GM12878 (cell line): Measurements from ENCODE around the gene PTH2R. TPM values are rescaled to one million over a fixed set of nuclear protein-coding genes. Genes with fewer than 3 reads are reported as not detected.

Source experiments
- ATAC-seq: fragments of 200-7000 bp; cut with Tn5 transposase; 3 replicates; pipeline ENCODE4 v1.9.1; 2020; ENCODE audit warnings: mild to moderate bottlenecking, moderate library complexity
- BruUV-seq: library from RNA; stranded (reverse); fragments of 400-500 nt; replicated peaks from 2 replicates; lab custom pipeline; 2021; lab: Mats Ljungman, UMichigan
- CTCF ChIA-PET: fragments of 300-600 bp; sonication (Branson Sonifier 250); formaldehyde crosslinking; extraction: SDS; loops from one replicate; lab custom pipeline; 2021; ENCODE audit warnings: inconsistent platforms; lab: Yijun Ruan, JAX
- POLR2A ChIA-PET: fragments of 350-600 bp; formaldehyde crosslinking; extraction: SDS; loops from one replicate; lab custom pipeline; 2021; ENCODE audit warnings: inconsistent platforms; lab: Charles Lee
- RAD21 ChIA-PET: fragments of 300-600 bp; sonication (Branson Sonifier 250); formaldehyde crosslinking; loops from one replicate; lab custom pipeline; 2023; ENCODE audit warnings: antibody characterized with exemption; ENCODE audit not compliant: unreplicated experiment; lab: Charles Lee
- SMC1A ChIA-PET: fragments of 300-600 bp; sonication (Branson Sonifier 250); formaldehyde crosslinking; loops from one replicate; lab custom pipeline; 2023; ENCODE audit not compliant: unreplicated experiment, uncharacterized antibody; lab: Charles Lee
- DNase-seq: peaks from one replicate; pipeline ENCODE4 v3.0.0-alpha.2; 2011; ENCODE audit warnings: low read depth, low spot score
- FAIRE-seq: peaks from 3 replicates; lab custom pipeline; 2011; peaks lifted over from hg19 to GRCh38; lab: Jason Lieb, UNC
- H2AFZ ChIP-seq: 2 replicates; pipeline ENCODE4 v1.6.0; 2011; ENCODE audit warnings: low read depth, low read length, control low read depth; ENCODE audit not compliant: control insufficient read depth
- H3K27ac ChIP-seq: 2 replicates; pipeline ENCODE4 v1.5.1; 2011; ENCODE audit warnings: control low read depth; ENCODE audit not compliant: control insufficient read depth, insufficient read depth
- H3K27me3 ChIP-seq, 2 experiments: replicated peaks in 1 of 2; 2 replicates each; pipeline versions ENCODE4 v1.6.0 to v1.6.1; 2011; ENCODE audit warnings: low read length in 1 of 2; ENCODE audit not compliant: control insufficient read depth in 2 of 2, insufficient read depth in 2 of 2
- H3K36me3 ChIP-seq, 2 experiments: 2 replicates each; pipeline ENCODE4 v1.5.1; 2011; ENCODE audit warnings: low read length in 1 of 2; ENCODE audit not compliant: control insufficient read depth in 2 of 2, insufficient read depth in 2 of 2
- H3K4me1 ChIP-seq: 2 replicates; pipeline ENCODE4 v1.6.1; 2011; ENCODE audit warnings: mild to moderate bottlenecking, low read length, moderate library complexity, mixed read lengths; ENCODE audit not compliant: control insufficient read depth, insufficient read depth
- H3K4me2 ChIP-seq: 2 replicates; pipeline ENCODE4 v1.6.0; 2011; ENCODE audit warnings: control low read depth; ENCODE audit not compliant: control insufficient read depth, insufficient read depth
- H3K4me3 ChIP-seq: fragments of 200-600 bp; sonication (generic); 2 replicates; pipeline ENCODE4 v1.5.1; 2016
- H3K79me2 ChIP-seq: 2 replicates; pipeline ENCODE4 v1.6.0; 2011; ENCODE audit warnings: low read length; ENCODE audit not compliant: control insufficient read depth, insufficient read depth
- H3K9ac ChIP-seq: 2 replicates; pipeline ENCODE4 v1.8.0; 2011; ENCODE audit warnings: low read length, control low read depth, mixed read lengths; ENCODE audit not compliant: control insufficient read depth, insufficient read depth
- H3K9me3 ChIP-seq: replicated peaks from 3 replicates; pipeline ENCODE4 v1.5.1; 2011; ENCODE audit warnings: mild to moderate bottlenecking, low read length; ENCODE audit not compliant: control insufficient read depth, insufficient read depth
- H4K20me1 ChIP-seq: 2 replicates; pipeline ENCODE4 v1.6.0; 2011; ENCODE audit not compliant: control insufficient read depth, insufficient read depth
- EP300 ChIP-seq, 2 experiments: fragments of 150-350 bp in 1 of 2; IDR thresholded peaks; 2 replicates each; pipeline ENCODE4 v1.6.1; 2011 to 2012; ENCODE audit warnings: low read depth in 2 of 2, low read length in 2 of 2, borderline replicate concordance in 1 of 2, improper control_type of control experiment in 1 of 2, inconsistent platforms in 1 of 2; ENCODE audit not compliant: control insufficient read depth in 1 of 2
- GABPA ChIP-seq: IDR thresholded peaks from 2 replicates; pipeline ENCODE4 v1.6.1; 2014; ENCODE audit warnings: antibody characterized with exemption, low read depth, mild to moderate bottlenecking, inconsistent platforms
- KAT2A ChIP-seq: conservative IDR thresholded peaks from 2 replicates; pipeline ENCODE4 v1.6.1; 2011; ENCODE audit warnings: low read depth, low read length; ENCODE audit not compliant: control insufficient read depth
- LARP7 ChIP-seq: fragments of 450-650 bp; IDR thresholded peaks from 2 replicates; pipeline ENCODE4 v1.6.1; 2017; ENCODE audit warnings: mild to moderate bottlenecking
- RCOR1 ChIP-seq: conservative IDR thresholded peaks from 2 replicates; pipeline ENCODE4 v1.6.1; 2012; ENCODE audit warnings: low read depth, low read length, improper control_type of control experiment
- SMC3 ChIP-seq: IDR thresholded peaks from 2 replicates; pipeline ENCODE4 v1.6.1; 2011; ENCODE audit warnings: low read length, improper control_type of control experiment, borderline replicate concordance
- SP1 ChIP-seq: IDR thresholded peaks from one replicate; pipeline ENCODE4 v1.6.1; 2011; ENCODE audit warnings: low read depth, low read length
- WGBS: methylation state at CpG from one replicate; pipeline ENCODE4 v1.1.6; 2016; ENCODE audit warnings: low lambda C conversion rate; ENCODE audit not compliant: insufficient replicate concordance, insufficient coverage; ENCODE audit errors: missing lambda C conversion rate; 5-methylcytosine and 5-hydroxymethylcytosine counted together
- in situ Hi-C: fragments of 300-500 bp; cut with MboI; formaldehyde crosslinking; loops from 9 replicates; pipeline ENCODE4 v1.14.3; 2018; ENCODE audit warnings: mixed read lengths
- intact Hi-C: fragments of 100-400 bp; cut with micrococcal nuclease; formaldehyde crosslinking; loops from one replicate; pipeline ENCODE4 v1.14.2; 2022; ENCODE audit not compliant: unreplicated experiment
- polyA plus RNA-seq, 11 experiments: library from polyadenylated mRNA; depleted of rRNA in 4 of 11; unstranded in 6 of 11; stranded (reverse) in 5 of 11; fragments of >200 nt; fragmentation: Nextera tagmentation in 4 of 11; fragmentation: Illumina TruSeq in 1 of 11; extraction: Ambion mirVana in 4 of 11; extraction: Trizol in 1 of 11; gene quantifications; 1 replicate in 1 of 11; 2 replicates in 10 of 11; pipeline versions ENCODE4 v1.2.1 to v1.2.3, GENCODE V29; 2011 to 2016; ENCODE audit warnings: inconsistent platforms in 2 of 11, missing spikeins in 2 of 11, low read depth in 1 of 11
- total RNA-seq, 4 experiments: library from RNA; depleted of rRNA in 3 of 4; stranded (reverse); fragments of >200 nt in 3 of 4; fragmentation: Illumina TruSeq in 1 of 4; extraction: Trizol in 1 of 4; gene quantifications; 2 replicates each; pipeline versions ENCODE4 v1.2.1 to v1.2.3, GENCODE V29; 2013 to 2021

The PTH2R gene
- total and polyA plus RNA-seq, 10 of the 15 experiments (the other 5 are each of a cell fraction or from before 2014, with no cell fraction given) = 0.01 to 0.06 (median 0.03) TPM; not detected in 7

DNA sequence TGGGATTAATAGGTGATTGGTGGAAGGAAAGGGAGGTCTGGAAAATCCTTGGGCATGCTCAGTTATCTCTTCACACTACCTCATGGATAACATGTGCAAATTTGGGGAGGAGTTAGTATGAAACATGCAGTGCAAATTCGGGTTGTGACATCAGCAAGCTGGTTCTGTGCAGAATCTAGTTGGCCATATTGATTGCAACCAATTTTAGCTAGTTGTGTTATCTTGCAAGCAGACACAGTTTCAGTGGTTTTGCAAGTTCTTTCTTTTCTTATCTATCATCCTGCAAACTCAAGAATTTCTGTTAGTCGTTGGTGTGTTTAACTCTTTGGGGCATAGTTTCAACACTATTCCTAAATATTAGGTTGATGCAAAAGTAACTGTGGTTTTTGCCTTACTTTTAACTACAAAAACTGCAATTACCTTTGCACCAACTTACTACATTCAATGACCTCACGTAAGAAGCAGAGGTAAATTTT is 135.4 kb downstream of the PTH2R start:
- Histone ChIP-seq H3K4me2 (no peak overlapping the region), H3K27me3 (no peaks in the 10 kb centered on the region), H3K4me3 (no peak overlapping the region), H4K20me1 (no peaks in the 10 kb centered on the region), H3K27ac (no peak overlapping the region), H3K4me1 (no peaks in the 10 kb centered on the region), H3K36me3 (no peaks in the 10 kb centered on the region), H2AFZ (no peak overlapping the region), H3K79me2 (no peaks in the 10 kb centered on the region), H3K9me3 (no peaks in the 10 kb centered on the region), H3K9ac (no peak overlapping the region)
- FAIRE-seq = no peak
- no TSS peak for BruUV-seq
- TF ChIP-seq EP300 (IDR thresholded peaks at IDR 0.05; ENCODE audit: borderline replicate concordance in 1 of 2, control insufficient read depth in 1 of 2, low read depth in 2 of 2, low read length in 2 of 2) = no peak
- TF ChIP-seq RCOR1 = no peak
- no peak for TF ChIP-seq SP1
- RAD21 ChIA-PET = no interaction called here
- SMC1A ChIA-PET = interaction anchor here (0.7 kb wide), 1 partner anchor 138 kb away, joined by 3 read pairs; no protein-coding TSS in a partner anchor
- POLR2A ChIA-PET = no interaction called here
- CTCF ChIA-PET = no interaction called here
- DNase-seq = no peak
- intact Hi-C loops (no loop called here), in situ Hi-C loops (no loop called here)
- ATAC-seq = no peak
- WGBS = 3% methylated on average over 3 of the region's 3 CpGs

DNA sequence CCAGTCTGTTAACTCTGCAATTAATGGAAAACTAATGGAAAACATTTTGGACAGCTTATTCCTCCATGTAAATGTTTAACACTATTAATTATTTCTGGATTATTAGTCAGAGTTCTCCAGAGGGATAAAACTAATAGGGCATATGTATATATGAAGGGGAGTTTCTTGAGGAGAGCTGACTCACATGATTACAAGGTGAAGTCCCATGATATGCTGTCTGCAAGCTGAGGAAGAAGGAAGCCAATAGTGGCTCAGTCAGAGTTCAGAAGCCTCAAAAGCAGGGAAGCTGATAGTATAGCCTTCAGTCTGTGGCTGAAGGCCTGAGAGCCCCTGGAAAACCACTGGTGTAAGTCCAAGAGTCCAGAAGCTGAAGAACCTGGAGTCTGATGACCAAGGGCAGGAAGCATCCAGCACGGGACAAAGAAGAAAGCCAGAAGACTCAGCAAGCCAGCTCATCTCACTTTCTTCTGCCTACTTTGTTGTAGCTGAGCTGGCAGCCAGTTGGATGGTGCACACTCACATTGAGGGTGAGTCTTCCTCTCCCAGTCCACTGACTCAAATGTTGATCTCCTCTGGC is 136.0 kb downstream of the PTH2R start:
- Histone ChIP-seq H3K79me2 (no peaks in the 10 kb centered on the region), H3K4me1 (no peaks in the 10 kb centered on the region), H3K9me3 (no peaks in the 10 kb centered on the region), H3K27me3 (no peaks in the 10 kb centered on the region)
- RAD21 ChIA-PET = no interaction called here
- no peak for FAIRE-seq
- POLR2A ChIA-PET = no interaction called here
- in situ Hi-C loops = no loop called here
- TF ChIP-seq GABPA (no peak), LARP7 (no peak), KAT2A (no peak), SMC3 (no peak)
- TF ChIP-seq, all 136 proteins: peak for 0
- no peak overlapping the region for H3K27ac ChIP-seq
- no peak overlapping the region for H3K9ac ChIP-seq
- 13% methylated on average over 1 of the region's 1 CpG for WGBS
- H4K20me1 ChIP-seq = no peaks in the 10 kb centered on the region
- H3K4me3 ChIP-seq = no peak overlapping the region
- no peak for ATAC-seq
- DNase-seq = no peak
- no peak overlapping the region for H2AFZ ChIP-seq
- no peak overlapping the region for H3K4me2 ChIP-seq
- SMC1A ChIA-PET = no interaction called here
- intact Hi-C loops = no loop called here
- H3K36me3 ChIP-seq = no peaks in the 10 kb centered on the region
- BruUV-seq = no TSS peak
- CTCF ChIA-PET = no interaction called here

Other genes with a start within 250 kb of the PTH2R start
- gene CRYGA, start 243.2 kb upstream of the PTH2R start, total RNA-seq (2014; rRNA removed) = not detected in 2 replicates
- not detected in 2 replicates for gene CRYGA, start 243.2 kb upstream of the PTH2R start, total RNA-seq (2014; rRNA removed; fragmentation: Illumina TruSeq; extraction: Trizol)
- not detected in 2 replicates for gene CRYGA, start 243.2 kb upstream of the PTH2R start, total RNA-seq (2021)
- gene CRYGA, start 243.2 kb upstream of the PTH2R start, polyA plus RNA-seq (2011; rRNA removed) = not detected in 2 replicates
- not detected in 2 replicates for gene CRYGA, start 243.2 kb upstream of the PTH2R start, polyA plus RNA-seq (2014; fragmentation: Illumina TruSeq; extraction: Trizol)
- gene CRYGA, start 243.2 kb upstream of the PTH2R start, polyA plus RNA-seq (2014; fragmentation: Nextera tagmentation; extraction: Ambion mirVana) = not detected
- not detected in 2 replicates for gene CRYGA, start 243.2 kb upstream of the PTH2R start, polyA plus RNA-seq (2014; rRNA removed)
- gene CRYGA, start 243.2 kb upstream of the PTH2R start, polyA plus RNA-seq (2016; fragmentation: Nextera tagmentation; extraction: Ambion mirVana) = not detected
- gene C2orf80, start 216.8 kb upstream of the PTH2R start, total RNA-seq (2014; rRNA removed) = not detected in 2 replicates
- not detected in 2 replicates for gene C2orf80, start 216.8 kb upstream of the PTH2R start, total RNA-seq (2014; rRNA removed; fragmentation: Illumina TruSeq; extraction: Trizol)
- not detected in 2 replicates for gene C2orf80, start 216.8 kb upstream of the PTH2R start, total RNA-seq (2021)
- not detected in 2 replicates for gene C2orf80, start 216.8 kb upstream of the PTH2R start, polyA plus RNA-seq (2011; rRNA removed)
- gene C2orf80, start 216.8 kb upstream of the PTH2R start, polyA plus RNA-seq (2014; fragmentation: Illumina TruSeq; extraction: Trizol) = not detected in 2 replicates
- gene C2orf80, start 216.8 kb upstream of the PTH2R start, polyA plus RNA-seq (2014; fragmentation: Nextera tagmentation; extraction: Ambion mirVana) = not detected
- gene C2orf80, start 216.8 kb upstream of the PTH2R start, polyA plus RNA-seq (2014; rRNA removed) = not detected in 2 replicates
- gene C2orf80, start 216.8 kb upstream of the PTH2R start, polyA plus RNA-seq (2016; fragmentation: Nextera tagmentation; extraction: Ambion mirVana) = not detected
- gene IDH1, start 151.7 kb upstream of the PTH2R start, total RNA-seq (2014; rRNA removed) = 39.0 and 51.9 TPM in 2 replicates
- gene IDH1, start 151.7 kb upstream of the PTH2R start, total RNA-seq (2014; rRNA removed; fragmentation: Illumina TruSeq; extraction: Trizol) = 57.1 and 58.1 TPM in 2 replicates
- 45.4 and 46.4 TPM in 2 replicates for gene IDH1, start 151.7 kb upstream of the PTH2R start, total RNA-seq (2021)
- gene IDH1, start 151.7 kb upstream of the PTH2R start, polyA plus RNA-seq (2011; rRNA removed) = 114 and 164 TPM in 2 replicates
- 54.4 and 72.1 TPM in 2 replicates for gene IDH1, start 151.7 kb upstream of the PTH2R start, polyA plus RNA-seq (2014; fragmentation: Illumina TruSeq; extraction: Trizol)
- gene IDH1, start 151.7 kb upstream of the PTH2R start, polyA plus RNA-seq (2014; fragmentation: Nextera tagmentation; extraction: Ambion mirVana) = 10 to 100 TPM; 56.0 to 67.7 TPM
- gene IDH1, start 151.7 kb upstream of the PTH2R start, polyA plus RNA-seq (2014; rRNA removed) = 35.8 and 46.9 TPM in 2 replicates
- 10 to 100 TPM; 48.9 to 55.6 TPM for gene IDH1, start 151.7 kb upstream of the PTH2R start, polyA plus RNA-seq (2016; fragmentation: Nextera tagmentation; extraction: Ambion mirVana)
- gene PIKFYVE, start 140.5 kb upstream of the PTH2R start, total RNA-seq (2014; rRNA removed) = 26.8 and 31.3 TPM in 2 replicates
- 28.4 and 29.9 TPM in 2 replicates for gene PIKFYVE, start 140.5 kb upstream of the PTH2R start, total RNA-seq (2014; rRNA removed; fragmentation: Illumina TruSeq; extraction: Trizol)
- gene PIKFYVE, start 140.5 kb upstream of the PTH2R start, total RNA-seq (2021) = 21.1 and 21.2 TPM in 2 replicates
- gene PIKFYVE, start 140.5 kb upstream of the PTH2R start, polyA plus RNA-seq (2011; rRNA removed) = 41.7 and 57.9 TPM in 2 replicates
- gene PIKFYVE, start 140.5 kb upstream of the PTH2R start, polyA plus RNA-seq (2014; fragmentation: Illumina TruSeq; extraction: Trizol) = 24.5 and 31.0 TPM in 2 replicates
- 1 to 10 TPM; 5.2 to 5.5 TPM for gene PIKFYVE, start 140.5 kb upstream of the PTH2R start, polyA plus RNA-seq (2014; fragmentation: Nextera tagmentation; extraction: Ambion mirVana)
- gene PIKFYVE, start 140.5 kb upstream of the PTH2R start, polyA plus RNA-seq (2014; rRNA removed) = 15.6 and 18.0 TPM in 2 replicates
- gene PIKFYVE, start 140.5 kb upstream of the PTH2R start, polyA plus RNA-seq (2016; fragmentation: Nextera tagmentation; extraction: Ambion mirVana) = 1 to 10 TPM; 9.6 to 9.9 TPM